Stimulated activated CD8-positive, alpha-beta memory T cell treated with anti-CD3 and anti-CD28 coated beads, Interleukin-4, amount 100 ng/mL, for 24 hours (primary cell): ENCODE data around the gene CCNB1IP1.
"Not testable (repeated sequence)": the region's sequence is repeated elsewhere in the genome, so short reads cannot be mapped to it uniquely, and the experiment has no call there.

Experiments used
- DNase-seq: peaks from one replicate; pipeline ENCODE4 v3.0.0-alpha.2; 2020; ENCODE audit warnings: low read depth

Gene CCNB1IP1

DNA sequence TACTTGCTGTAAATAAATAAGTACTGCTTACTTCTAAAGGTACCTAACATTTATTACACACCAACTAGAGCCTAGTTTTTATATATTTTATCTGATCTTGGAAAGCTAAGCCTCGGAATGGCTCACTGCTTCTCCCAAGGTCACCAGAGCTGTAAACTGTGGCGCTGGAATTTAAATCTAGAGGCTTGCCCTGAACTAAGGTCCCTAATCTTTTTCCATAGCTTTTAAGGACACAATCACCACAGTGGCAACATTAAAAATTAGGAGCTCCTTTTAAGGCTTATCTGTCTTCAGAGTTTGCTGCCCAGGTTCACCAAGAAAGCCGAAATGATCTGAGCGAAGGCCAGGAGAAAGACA lies 670 bp downstream of the CCNB1IP1 start:
- DNase-seq = no peak

DNA sequence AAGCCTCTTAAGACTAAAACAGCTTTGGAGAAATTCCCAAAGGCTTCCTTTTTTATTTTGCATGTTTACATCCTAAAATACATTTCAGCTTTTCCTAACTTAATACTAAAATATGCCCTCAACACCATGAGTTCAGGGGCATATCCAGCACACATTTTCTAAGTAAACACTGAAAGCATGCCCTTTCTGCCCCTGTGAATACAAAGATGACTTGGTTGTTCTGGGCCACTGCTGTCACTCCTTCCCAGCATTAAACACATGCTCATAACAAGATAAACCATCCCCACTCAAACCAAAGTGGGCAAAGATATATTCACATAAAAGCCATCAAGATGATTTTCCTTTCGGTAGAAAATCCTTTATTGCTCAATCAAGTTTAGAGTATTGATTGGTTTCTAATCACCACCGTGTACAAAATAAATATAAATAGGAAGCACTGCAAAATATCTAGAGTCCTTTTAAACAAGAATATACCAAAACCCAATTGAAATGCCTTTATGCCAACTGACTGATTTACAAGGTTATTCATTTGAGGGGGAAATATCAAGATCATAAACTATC lies 1.9 kb downstream of the CCNB1IP1 start:
- no peak for DNase-seq

DNA sequence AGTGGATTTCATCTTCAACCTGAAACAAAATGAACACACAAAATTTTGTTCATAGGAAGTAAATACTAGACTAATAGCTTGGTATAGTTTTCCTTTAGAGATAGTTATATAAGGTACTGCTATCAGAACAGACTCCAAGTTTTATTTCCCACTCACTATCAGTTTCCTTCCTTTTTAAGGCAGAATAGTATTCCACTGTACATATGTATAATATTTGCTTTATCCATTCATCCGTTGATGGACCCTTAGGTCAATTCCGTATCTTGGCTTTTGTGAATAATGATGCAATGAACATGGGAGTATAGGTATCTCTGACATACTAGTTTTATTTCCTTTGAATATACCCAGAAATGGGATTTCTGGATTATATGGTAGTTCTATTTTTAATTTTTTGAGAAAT lies 3.7 kb downstream of the CCNB1IP1 start:
- DNase-seq = no peak

DNA sequence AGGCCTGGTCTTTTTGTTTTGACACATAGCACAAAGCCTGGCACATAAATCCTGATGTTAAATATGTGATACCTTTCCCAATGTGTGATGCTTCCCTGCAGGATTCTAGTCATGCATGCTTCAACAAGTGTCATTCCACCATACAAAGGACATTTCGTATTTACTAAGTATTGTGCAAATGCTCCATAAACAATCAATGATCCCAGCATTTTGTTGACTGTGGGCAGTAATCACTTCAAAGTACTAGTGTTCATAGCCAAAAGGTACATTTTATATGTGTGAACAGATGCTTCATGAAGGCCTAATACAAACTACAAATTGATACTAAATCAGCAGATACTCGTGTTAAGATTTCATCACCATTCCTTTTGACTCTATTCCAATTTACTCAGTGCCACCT lies 4.4 kb downstream of the CCNB1IP1 start:
- no peak for DNase-seq

DNA sequence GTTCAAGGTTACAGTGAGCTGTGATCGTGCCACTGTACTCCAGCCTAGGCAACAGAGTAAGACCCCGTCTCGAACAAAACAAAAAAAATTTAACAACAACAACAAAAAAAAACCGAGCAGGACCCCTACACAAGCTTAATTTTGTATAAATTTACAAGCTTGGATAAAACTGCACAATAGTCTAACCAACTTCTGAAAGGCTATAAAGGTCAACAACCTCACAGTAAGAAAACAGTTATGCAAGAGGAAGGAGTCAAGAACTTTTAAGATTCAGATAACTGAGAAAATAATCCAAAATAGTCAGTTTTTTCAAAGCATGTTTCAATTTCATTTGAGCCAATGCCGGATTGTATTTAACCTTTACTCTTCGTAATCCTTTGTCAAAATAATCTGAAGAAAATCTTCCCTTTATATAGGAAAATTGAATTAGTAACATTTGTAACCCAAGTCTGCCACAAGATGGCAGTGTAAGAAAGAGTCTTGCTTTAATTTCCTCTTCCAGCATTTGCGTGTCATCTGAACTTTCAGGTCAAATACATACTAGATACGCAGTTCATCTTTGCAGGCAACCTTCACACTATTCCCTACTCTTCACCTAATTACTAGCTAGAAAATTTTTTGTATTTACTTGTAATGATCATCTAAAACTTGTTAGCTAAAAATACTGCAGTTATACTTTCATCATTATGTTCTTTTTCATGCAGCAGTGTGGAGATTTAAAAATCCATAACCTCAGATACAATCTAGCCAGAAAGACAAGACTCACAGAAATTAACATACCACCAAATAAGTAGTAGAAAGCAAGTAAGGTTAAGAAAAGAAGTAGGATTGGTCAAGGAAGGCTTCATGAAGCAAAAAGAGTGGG lies 5.8 kb downstream of the CCNB1IP1 start:
- no peak for DNase-seq

DNA sequence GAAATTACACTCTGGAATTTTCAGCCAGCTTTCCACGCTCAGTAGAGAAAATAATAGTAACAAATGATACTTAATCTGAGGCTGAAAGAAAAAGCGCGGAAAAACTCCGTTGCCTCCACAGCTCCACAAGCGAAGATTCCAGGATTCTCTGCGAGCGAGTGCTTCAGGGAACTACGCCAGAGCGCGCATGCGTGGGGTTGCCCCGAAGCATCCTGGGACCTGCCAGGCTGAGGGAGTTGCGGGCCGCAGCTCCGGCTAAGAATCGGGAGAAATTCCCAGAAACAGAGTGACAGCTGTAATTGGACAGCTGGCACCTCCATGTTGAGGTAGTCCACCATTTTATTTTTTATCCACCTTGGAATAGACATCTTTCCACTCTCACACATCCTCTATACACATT lies 15.4 kb downstream of the CCNB1IP1 start:
- DNase-seq = no peak

DNA sequence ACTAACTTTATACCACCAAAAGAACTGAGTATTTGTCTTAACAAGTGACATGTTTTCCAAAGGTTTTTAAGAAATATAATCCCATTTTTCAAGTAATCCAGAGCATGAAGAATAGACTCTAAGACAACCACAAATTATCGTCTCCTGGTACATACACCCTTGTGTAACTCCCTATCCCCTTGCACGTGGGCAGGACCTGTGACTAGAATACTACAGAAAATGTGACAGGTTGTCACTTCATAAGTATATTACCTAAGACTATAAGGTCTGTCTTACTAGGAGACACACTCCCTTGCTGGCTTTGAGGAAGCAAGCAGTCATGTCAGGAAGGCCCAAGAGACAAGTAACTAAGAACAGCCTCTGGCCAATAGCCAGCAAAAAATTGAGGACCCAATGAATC lies 19.1 kb downstream of the CCNB1IP1 start:
- DNase-seq = no peak

DNA sequence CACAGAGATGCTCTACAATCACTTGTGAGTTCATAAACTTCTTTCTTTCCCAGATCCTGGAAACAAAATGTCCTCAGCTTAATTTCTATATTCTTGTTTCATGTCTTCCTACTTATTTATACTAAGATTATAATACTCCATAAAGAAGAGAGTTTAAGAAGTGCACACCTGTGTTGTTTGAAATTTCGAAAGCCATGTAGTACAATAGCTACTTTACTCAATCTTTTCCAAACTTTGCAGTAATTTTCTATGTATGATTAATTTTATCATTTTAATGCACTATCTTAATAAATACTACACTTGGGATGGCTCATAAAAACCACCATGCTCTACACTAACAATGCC lies 27.0 kb downstream of the CCNB1IP1 start:
- no peak for DNase-seq

DNA sequence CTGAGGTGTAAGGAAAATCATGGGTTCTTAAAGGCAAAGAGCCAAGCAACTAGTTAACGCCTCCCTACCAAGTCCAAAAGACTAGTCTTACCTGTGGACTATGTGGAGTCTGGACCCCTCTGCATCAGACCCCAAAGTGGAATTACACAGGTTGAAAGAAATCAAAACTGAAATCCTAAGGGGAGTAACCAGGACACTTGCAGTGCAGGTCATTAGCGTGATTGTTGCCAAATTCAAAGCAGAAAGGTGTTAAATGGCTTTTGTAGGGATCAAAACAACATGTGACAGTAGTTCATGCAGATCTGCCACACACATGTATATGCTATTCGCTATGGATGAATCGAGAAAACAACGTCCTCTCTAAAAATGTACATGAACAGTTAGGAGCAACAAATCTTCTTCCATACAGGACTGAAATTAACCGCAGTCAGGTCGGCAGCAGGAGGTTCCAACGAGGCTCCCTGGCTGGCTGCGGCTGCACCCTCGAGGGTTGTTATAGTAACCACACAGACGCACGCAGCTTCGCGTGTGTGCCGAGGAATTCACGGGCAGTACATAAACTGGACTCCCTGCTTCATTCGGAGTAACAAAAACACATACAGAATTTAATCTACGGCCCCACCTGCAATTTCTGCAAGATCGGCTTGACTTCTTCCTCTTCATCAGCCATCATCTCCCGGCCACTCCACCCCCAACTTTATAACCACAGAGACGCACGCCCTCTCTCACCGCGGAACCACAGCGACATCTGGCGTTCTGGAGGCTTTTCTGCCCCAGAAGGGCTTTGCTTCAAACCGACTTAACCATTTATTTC lies 27.6 kb downstream of the CCNB1IP1 start, which contains the start of gene TTC5:
Gene TTC5, minus strand, starts transcription at position 687 of the 814 bp plus-strand sequence. Its CDS starts 14 bp downstream, at position 673.
- DNase-seq = peak; percentile 77

DNA sequence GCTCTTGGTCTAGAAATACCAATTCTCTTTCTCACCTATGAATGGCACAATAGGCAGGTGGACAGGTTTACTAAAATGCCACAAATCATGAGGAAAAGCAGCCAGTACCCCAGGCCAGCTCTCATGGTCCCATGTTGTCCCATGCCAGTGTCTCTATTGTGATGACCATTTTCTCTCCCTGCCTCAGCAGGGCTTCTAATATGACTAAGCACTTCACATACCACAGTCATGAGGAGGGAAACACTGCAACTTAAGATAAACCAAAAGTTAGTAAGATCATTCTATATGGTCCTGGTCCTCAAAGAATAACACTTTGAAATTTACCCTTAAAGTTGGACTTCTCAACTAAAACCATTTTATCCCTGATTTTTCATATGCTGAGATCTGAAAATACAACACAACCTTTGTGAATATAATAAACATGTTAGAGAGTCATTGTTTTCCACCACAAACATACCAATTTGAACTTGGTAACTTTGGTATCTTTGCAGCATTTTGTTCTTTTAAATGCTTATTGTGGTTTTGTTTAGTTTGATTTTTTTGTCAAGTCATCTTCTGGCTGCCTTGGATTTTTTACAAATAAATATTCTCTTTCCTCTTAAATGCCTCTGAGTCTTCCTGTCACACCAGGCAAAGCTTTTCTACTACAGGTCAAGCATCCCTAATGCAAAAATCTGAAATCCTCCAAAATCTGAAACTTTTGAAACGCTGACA lies 30.9 kb downstream of the CCNB1IP1 start:
- no peak for DNase-seq

DNA sequence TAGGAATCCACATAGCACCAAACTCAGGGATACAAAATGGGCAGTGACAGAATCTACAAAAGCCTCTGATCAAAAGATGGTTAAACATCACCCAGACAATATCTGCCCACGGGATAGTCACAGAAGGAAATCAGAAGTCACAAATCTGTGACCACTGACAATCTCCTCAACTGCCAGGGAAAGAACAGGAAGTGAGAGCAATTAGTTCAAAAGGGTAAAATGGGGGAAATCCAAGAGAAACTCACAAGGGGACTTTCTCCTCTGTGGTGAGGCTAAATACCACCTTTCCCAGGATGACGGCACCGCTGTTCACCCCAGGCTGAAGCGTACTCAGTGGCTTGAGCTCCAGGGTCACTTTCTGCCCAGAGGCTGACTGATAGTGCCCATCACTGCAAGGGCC lies 38.0 kb downstream of the CCNB1IP1 start:
- no peak for DNase-seq

DNA sequence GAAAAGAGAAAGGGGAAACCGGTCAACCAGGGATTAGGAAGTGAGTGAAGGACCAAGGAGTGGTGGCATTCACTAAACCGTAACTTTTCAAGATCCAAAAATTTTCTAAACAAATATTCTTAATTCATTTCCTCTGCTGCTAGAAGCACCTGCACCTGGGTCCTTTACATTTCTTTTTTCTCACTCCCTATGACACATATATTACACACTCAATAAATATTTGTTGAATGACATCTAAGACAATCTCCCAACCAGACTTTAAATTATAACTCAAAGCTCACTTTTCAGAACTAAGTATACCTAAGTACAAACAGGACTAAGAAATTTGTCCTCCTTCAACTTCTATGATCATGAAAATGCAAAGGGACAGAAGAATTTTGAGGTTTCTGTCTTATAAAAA lies 38.4 kb downstream of the CCNB1IP1 start:
- DNase-seq = no peak

DNA sequence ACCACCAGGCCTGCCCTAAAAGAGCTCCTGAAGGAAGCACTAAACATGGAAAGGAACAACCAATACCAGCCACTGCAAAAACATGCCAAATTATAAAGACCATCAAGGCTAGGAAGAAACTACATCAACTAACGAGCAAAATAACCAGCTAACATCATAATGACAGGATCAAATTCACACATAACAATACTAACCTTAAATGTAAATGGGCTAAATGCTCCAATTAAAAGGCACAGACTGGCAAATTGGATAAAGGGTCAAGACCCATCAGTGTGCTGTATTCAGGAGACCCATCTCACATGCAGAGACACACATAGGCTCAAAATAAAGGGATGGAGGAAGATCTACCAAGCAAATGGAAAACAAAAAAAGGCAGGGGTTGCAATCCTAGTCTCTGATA lies 51.1 kb downstream of the CCNB1IP1 start:
- DNase-seq = not testable (repeated sequence)

DNA sequence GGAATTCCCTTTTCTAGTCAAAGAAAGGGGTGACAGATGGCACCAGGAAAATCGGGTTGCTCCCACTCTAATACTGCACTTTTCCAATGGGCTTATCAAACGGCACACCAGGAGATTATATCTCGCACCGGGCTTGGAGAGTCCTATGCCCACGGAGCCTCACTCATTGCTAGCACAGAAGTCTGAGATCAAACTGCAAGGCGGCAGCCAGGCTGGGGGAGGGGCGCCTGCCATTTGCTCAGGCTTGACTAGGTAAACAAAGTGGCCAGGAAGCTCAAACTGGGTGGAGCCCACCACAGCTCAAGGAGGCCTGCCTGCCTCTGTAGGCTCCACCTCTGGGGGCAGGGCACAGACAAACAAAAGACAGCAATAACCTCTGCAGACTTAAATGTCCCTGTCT lies 52.8 kb downstream of the CCNB1IP1 start:
- DNase-seq = not testable (repeated sequence)

DNA sequence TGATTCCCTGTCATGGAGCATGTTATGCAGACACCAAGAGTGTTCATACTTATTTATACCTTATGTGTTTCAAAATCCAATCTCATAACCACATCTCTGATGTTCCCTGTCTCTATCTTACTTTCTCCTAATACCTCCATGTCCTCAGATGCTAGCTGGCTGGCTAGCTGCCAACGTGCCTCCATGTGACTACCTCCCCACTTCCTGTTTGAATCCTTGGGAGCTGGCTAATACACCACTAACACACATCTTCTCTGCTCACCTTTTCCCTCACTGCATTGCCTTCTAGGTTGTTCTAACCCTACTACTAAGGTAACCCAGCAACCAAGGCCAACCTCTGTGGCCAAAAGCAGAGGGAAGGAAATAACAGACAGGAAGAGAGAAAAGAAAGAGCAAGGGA lies 54.7 kb downstream of the CCNB1IP1 start:
- DNase-seq = no peak

DNA sequence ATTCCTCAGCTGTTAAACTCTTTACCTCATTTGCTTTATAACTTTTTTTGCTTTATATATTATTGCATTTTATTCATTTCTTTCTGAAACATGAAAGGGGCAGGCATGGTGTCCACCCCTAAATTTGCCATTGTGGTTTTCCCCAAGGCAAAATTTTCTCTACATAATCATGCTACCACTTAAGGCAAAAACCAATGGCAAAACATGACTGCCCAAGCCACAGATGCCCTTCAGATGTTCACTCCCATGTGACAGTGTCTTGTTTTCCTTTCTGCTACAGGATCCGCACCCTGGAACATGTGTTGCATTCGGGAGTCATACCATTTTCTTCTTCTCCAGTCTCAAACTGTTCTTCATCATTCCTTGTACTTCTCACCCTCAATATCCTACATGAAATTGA lies 55.7 kb downstream of the CCNB1IP1 start:
- DNase-seq = no peak

DNA sequence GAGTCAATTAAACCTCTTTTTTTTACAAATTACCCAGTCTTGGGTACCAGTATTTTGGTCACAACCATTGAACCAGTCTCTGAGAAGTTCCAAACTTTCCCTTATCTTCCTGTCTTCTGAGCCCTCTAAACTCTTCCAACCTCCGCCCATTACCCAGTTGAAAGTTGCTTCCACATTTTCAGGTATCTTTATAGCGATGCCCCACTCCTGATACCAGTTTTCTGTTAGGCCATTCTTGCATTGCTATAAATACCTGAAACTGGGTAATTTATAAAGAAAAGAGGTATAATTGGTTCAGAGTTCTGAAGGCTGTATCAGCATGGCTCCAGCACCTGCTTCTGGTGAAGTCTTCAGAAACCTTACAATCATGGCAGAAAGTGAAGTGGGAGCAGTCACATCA lies 59.0 kb downstream of the CCNB1IP1 start:
- no peak for DNase-seq

DNA sequence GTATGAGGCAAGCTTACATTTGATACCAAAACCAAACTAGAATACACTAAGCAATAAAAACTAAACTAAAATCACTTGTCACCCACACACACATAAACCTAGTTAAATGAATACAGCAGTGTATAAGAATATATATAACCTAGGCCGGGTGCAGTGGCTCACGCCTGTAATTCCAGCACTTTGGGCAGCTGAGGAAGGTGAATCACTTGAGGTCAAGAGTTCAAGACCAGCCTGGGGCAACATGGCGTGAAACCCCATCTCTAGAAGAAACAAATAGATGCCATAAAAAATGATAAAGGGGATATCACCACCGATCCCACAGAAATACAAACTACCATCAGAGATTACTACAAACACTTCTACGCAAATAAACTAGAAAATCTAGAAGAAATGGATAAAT lies 68.7 kb downstream of the CCNB1IP1 start:
- DNase-seq = not testable (repeated sequence)

DNA sequence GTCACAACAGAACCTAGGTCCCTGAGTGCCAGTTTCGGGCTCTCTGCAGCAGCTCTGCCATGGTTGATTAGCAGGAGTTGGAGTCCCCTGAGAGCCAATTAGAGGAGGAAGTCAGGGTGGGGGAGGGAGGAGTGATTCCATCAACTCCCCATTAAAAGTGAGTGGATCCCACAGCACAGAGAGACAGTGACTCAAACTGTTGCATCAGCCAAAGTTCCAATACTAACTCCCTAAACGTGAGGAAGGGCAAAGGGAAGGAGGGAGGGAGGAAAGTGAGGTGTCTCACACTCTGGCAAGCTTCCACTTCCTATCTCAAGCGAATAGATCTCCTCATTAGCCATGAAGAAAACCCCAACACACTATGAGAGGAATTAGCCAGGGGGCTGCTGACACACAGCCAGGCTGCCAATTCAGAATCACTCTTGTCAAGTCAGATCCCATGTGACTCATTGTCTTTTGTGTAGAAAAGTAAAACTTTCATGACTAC lies 70.4 kb downstream of the CCNB1IP1 start:
- DNase-seq = no peak
